MCF 10A (cell line): ENCODE results near the gene NID2. TPM values are rescaled to one million over a fixed set of nuclear protein-coding genes. Genes with fewer than 3 reads are reported as not detected.
A peak's percentile ranks its signal among the peaks of the same experiment; 100 is the strongest.

Source experiments
- BruUV-seq: library from RNA; stranded (reverse); fragments of 400-500 nt; replicated peaks from 2 replicates; lab custom pipeline; 2021; lab: Mats Ljungman, UMichigan
- CTCF ChIA-PET: fragments of 300-600 bp; sonication (Branson Sonifier 250); formaldehyde crosslinking; extraction: SDS; loops from one replicate; lab custom pipeline; 2021; ENCODE audit warnings: antibody characterized with exemption, inconsistent platforms; lab: Yijun Ruan, JAX
- POLR2A ChIA-PET: fragments of 300-600, 350-650 bp; sonication (Branson Sonifier 250); formaldehyde crosslinking; extraction: SDS; loops from one replicate; lab custom pipeline; 2020; ENCODE audit warnings: antibody characterized with exemption, inconsistent platforms; lab: Yijun Ruan, JAX
- DNase-seq: peaks from one replicate; pipeline ENCODE4 v3.0.0-alpha.2; 2018; ENCODE audit not compliant: unreplicated experiment
- H3K27ac Mint-ChIP-seq: one replicate; pipeline ENCODE4 v1.8.0; 2022; ENCODE audit warnings: mild to moderate bottlenecking, low read depth, mixed read lengths; ENCODE audit not compliant: unreplicated experiment
- H3K27me3 Mint-ChIP-seq: one replicate; pipeline ENCODE4 v1.8.0; 2022; ENCODE audit warnings: mixed read lengths; ENCODE audit not compliant: insufficient read depth, unreplicated experiment
- H3K36me3 Mint-ChIP-seq: one replicate; pipeline ENCODE4 v1.8.0; 2022; ENCODE audit warnings: mild to moderate bottlenecking, moderate library complexity, mixed read lengths; ENCODE audit not compliant: insufficient read depth, unreplicated experiment
- H3K4me1 Mint-ChIP-seq: one replicate; pipeline ENCODE4 v1.8.0; 2022; ENCODE audit warnings: mixed read lengths; ENCODE audit not compliant: insufficient read depth, unreplicated experiment
- H3K4me3 Mint-ChIP-seq: one replicate; pipeline ENCODE4 v1.8.0; 2022; ENCODE audit warnings: mild to moderate bottlenecking, moderate library complexity, mixed read lengths; ENCODE audit not compliant: unreplicated experiment
- H3K9me3 Mint-ChIP-seq: one replicate; pipeline ENCODE4 v1.8.0; 2022; ENCODE audit warnings: mixed read lengths; ENCODE audit not compliant: unreplicated experiment
- CTCF ChIP-seq: fragments of 200-600 bp; IDR thresholded peaks from one replicate; pipeline ENCODE4 v1.8.0; 2022; ENCODE audit warnings: antibody characterized with exemption, mild to moderate bottlenecking; ENCODE audit not compliant: unreplicated experiment
- intact Hi-C: fragments of 100-400 bp; cut with micrococcal nuclease; formaldehyde crosslinking; loops from 2 replicates; pipeline ENCODE4 v1.14.1; 2022
- total RNA-seq: library from RNA; stranded (reverse); gene quantifications from 2 replicates; pipeline ENCODE4 v1.2.3, GENCODE V29; 2022

The NID2 gene
- total RNA-seq, 1 experiment from 2014 or later, result not detected

GRCh38 chr14:52003324-52003723, 65.5 kb downstream of the NID2 start:
- Mint-ChIP-seq H3K4me3 (no peak overlapping the region), H3K4me1 (peaks cover 10% of the 10 kb centered on the region), H3K27me3 (no peaks in the 10 kb centered on the region), H3K27ac (peak overlapping the region; percentile 84), H3K36me3 (peaks cover 90% of the 10 kb centered on the region), H3K9me3 (no peaks in the 10 kb centered on the region)
- BruUV-seq, result no TSS peak
- peak; percentile 10 for DNase-seq
- ChIA-PET CTCF (interaction anchor here (0.9 to 1.4 kb wide), 5 partner anchors 11 to 128 kb away, joined by 3 to 5 read pairs (median 3); no protein-coding TSS in a partner anchor), POLR2A (interaction anchor here (1.3 kb wide), 1 partner anchor 77 kb away, joined by 3 read pairs; no protein-coding TSS in a partner anchor)
- TF ChIP-seq CTCF, result no peak
- intact Hi-C loops, result no loop called here

GRCh38 chr14:52002542-52002941, 66.3 kb downstream of the NID2 start:
- no peaks in the 10 kb centered on the region for H3K27me3 Mint-ChIP-seq
- TF ChIP-seq CTCF, result no peak
- H3K27ac Mint-ChIP-seq, result peak overlapping the region; percentile 84
- H3K36me3 Mint-ChIP-seq, result peaks cover 85% of the 10 kb centered on the region
- ChIA-PET POLR2A (interaction anchor here (0.9 kb wide), 2 partner anchors 12 to 78 kb away, joined by 3 to 5 read pairs; no protein-coding TSS in a partner anchor), CTCF (interaction anchor here (0.7 to 1.4 kb wide), 3 partner anchors 10 to 659 kb away, joined by 3 to 5 read pairs (median 3); no protein-coding TSS in a partner anchor)
- intact Hi-C loops, result no loop called here
- DNase-seq, result no peak
- no TSS peak for BruUV-seq
- no peaks in the 10 kb centered on the region for H3K9me3 Mint-ChIP-seq
- peaks cover 10% of the 10 kb centered on the region for H3K4me1 Mint-ChIP-seq
- no peak overlapping the region for H3K4me3 Mint-ChIP-seq

- Mint-ChIP-seq H3K4me1 (peaks cover 10% of the 10 kb centered on the region), H3K27ac (no peak overlapping the region), H3K27me3 (no peaks in the 10 kb centered on the region), H3K9me3 (no peaks in the 10 kb centered on the region), H3K36me3 (peaks cover 87% of the 10 kb centered on the region), H3K4me3 (no peak overlapping the region)
- DNase-seq, result no peak
- ChIA-PET CTCF (interaction anchor here (0.8 kb wide), 1 partner anchor 67 kb away, joined by 3 read pairs; no protein-coding TSS in a partner anchor), POLR2A (no interaction called here)
- TF ChIP-seq CTCF, result no peak
- intact Hi-C loops, result no loop called here
- no TSS peak for BruUV-seq
These were observed 68.2 kb downstream of the NID2 start for GRCh38 chr14:52000696-52001095.

GRCh38 chr14:52000019-52000582, 68.8 kb downstream of the NID2 start:
- no TSS peak for BruUV-seq
- no peaks in the 10 kb centered on the region for H3K9me3 Mint-ChIP-seq
- H3K27me3 Mint-ChIP-seq, result no peaks in the 10 kb centered on the region
- intact Hi-C loops, result no loop called here
- CTCF ChIA-PET, result interaction anchor here (0.8 to 1.7 kb wide), 3 partner anchors 10 to 66 kb away, joined by 3 read pairs; no protein-coding TSS in a partner anchor
- peaks cover 14% of the 10 kb centered on the region for H3K4me1 Mint-ChIP-seq
- H3K4me3 Mint-ChIP-seq, result no peak overlapping the region
- DNase-seq, result no peak
- H3K27ac Mint-ChIP-seq, result no peak overlapping the region
- POLR2A ChIA-PET, result no interaction called here
- H3K36me3 Mint-ChIP-seq, result peaks cover 82% of the 10 kb centered on the region
- no peak for TF ChIP-seq CTCF
